ENCODE results near the gene GPR119.

GRCh38 chrX:130386408-130386808, 934 bp upstream of the GPR119 start:
- TF ChIP-seq, protein P1, sequence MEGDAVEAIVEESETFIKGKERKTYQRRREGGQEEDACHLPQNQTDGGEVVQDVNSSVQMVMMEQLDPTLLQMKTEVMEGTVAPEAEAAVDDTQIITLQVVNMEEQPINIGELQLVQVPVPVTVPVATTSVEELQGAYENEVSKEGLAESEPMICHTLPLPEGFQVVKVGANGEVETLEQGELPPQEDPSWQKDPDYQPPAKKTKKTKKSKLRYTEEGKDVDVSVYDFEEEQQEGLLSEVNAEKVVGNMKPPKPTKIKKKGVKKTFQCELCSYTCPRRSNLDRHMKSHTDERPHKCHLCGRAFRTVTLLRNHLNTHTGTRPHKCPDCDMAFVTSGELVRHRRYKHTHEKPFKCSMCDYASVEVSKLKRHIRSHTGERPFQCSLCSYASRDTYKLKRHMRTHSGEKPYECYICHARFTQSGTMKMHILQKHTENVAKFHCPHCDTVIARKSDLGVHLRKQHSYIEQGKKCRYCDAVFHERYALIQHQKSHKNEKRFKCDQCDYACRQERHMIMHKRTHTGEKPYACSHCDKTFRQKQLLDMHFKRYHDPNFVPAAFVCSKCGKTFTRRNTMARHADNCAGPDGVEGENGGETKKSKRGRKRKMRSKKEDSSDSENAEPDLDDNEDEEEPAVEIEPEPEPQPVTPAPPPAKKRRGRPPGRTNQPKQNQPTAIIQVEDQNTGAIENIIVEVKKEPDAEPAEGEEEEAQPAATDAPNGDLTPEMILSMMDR (conservative IDR thresholded peaks at IDR 0.05; ENCODE audit: low read length): no peak
- TF ChIP-seq EZH2phosphoT487 (IDR thresholded peaks at IDR 0.05; ENCODE audit: borderline replicate concordance): no peak

Measured in Loucy (cell line).